HG03095 (cell line): ENCODE data around the gene APOBEC3H.

Experiments used
- ATAC-seq: cut with Tn5 transposase; IDR thresholded peaks from one replicate; pipeline ENCODE4 v1.9.1; 2021; ENCODE audit warnings: moderate library complexity; ENCODE audit not compliant: unreplicated experiment

APOBEC3H gene

DNA sequence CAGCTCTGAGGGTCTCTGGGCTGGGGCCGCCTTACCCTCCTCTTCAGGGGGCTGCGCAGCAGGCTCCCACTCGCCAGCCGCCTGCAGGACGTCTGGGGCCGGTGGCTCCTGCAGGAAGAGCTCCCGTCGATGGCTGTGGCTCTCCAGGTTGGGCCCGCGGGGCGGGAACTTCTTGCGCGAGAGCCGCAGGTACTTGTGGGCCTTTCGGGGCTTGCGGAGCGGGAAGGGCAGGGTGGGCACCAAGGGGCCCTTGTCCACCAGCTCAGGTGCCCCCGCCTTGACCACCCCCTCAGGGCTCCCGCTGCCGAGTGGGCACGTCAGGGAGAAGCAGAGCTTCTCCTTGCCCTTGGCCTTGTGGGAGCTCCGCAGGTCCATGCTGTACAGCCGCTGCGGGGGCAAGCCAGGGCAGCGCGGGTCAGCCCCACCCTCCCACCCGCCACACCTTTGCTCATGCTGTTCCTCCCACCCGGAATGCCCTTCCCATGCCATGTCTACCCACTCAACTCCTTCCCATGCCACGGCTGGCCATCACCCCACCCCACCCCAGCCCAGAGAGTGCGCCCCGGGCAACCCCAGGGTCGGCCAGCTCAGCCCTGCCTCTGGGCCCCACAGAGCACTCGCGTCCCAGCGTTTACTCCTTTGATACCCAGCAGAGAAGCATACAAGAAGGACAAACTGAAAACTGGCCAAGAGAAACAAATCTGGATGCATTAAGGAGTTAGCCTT, 37.5 kb downstream of the APOBEC3H start:
- no peak for ATAC-seq

DNA sequence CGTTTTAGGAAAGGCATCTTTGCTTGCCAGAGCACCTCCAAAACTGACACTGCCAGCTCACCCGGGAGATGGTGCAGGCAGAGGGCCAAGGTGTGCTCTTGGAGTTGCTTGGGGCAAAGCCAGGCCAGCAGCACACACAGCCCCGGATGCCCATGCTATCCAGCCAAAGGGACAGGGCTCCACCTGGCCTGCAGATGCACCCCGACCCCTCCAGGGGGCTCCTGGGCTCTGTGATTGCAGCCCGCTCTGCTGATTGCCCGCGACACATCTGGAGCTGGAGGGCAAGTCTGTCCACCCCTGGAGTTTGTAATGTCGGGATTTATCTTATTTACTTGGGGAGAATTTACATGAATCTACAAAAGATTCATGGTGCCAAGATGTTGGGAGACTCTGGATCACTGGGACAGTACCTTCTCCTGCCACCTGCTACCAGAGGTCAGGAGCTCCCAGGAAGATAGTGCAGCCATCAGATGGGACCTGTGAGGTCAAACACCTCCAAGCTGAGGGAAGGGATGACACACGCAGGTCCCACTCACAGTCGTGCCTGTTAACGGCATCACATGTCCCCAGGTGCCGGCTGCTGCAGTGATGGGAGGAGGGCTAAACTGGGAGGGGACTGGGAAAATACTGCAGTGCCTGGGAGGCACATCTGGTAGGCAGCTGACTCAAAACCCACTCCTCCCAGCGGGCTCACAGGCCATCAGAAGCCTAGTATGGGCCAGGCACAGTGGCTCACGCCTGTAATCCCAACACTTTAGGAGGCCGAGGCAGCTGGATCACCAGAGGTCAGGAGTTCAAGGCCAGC, 38.2 kb downstream of the APOBEC3H start:
- no peak for ATAC-seq

DNA sequence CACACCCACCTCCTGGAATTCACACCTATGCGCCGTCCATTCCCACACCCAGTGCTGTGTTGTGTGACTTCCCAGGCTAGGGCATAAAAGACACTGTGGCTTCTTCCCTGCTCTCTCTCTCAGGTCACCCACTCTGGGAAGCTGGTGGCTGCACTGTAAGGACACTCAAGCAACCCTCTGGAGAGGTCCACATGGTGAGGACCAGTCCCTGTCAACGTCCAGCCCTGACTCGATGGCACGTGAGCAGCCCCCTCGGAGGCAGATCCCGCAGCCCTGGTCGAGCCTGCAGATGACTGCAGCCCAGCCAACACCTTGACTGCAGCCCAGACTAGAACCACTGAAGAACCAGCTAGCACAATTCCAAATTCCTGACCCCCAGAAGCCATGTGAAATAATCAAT, 39.3 kb downstream of the APOBEC3H start:
- ATAC-seq = no peak

DNA sequence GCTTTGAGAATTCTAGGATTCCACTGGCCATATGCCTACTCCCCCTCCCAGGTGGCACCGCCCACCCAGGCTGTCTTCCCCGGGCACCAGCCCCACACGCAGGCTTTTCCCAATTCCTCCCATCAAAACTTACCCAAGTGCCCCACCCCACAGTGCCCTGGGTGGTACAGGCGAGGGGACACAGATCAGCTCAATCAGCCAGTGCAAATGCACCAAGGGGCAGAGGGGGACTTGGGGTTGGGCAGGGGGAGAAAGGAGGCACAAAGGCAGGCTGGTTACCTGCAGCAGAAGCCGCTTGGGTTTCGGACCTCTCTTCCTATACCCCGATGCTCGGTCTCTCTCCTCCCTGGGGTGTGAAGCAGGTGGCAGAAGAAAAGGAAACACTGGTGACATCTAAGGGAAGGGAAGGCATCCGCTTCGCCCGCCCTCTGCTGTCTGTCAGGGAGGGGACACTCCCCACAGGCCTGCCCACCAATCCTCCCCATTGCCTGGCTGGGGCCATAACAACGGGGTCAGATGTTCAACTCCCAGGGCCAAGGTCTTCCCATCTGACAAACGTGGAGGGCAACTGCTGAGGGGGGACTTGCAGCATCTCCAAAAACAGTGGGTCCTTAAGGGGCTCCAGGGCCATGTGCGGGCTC, 41.4 kb downstream of the APOBEC3H start:
- no peak for ATAC-seq

DNA sequence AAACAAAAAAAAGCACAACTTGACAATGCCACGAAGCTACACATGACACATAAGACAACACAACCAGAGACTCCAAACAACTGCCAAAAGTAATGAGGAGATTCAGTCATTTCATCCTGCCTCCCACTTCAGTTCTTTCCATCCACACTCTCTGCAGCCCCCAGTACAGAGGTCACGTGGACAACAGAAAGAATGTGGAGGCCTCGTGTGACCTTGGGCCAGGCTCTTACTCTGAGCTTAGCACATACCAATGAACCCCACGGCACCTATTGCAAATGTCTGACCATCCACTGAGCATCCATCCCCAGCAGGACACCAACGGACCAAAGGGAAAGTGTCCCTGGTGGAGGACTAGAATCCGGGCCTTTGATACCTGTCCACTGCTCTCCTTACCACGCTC, 42.9 kb downstream of the APOBEC3H start:
- no peak for ATAC-seq

DNA sequence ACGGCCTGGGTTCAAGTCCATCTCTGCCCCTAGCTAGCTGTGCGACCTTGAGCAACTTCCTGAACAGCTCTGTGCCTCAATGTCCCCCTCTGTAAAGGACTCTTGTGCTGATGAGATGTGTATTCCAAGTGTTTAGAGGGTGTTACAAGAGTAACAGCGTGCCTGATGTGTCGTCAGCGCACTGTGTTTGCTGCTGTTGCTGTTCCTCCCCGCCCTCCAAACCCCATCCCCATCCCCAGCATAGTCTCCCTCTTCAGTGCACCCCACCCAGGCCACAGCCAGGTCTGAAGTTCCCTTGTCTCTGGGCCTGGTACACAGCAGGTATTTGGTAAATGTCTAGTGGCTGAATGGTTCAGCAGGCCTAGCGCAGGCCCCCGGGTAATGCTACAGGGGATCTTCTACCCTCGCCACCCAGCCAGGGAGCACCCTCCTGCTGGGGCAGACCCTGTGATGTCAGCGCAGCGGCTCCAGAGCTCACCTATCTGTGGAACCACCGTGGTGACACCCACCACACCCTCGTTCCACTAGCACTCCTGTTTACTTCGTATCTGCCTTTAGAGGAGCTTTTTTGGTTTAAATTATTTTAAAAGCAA, 45.1 kb downstream of the APOBEC3H start:
- ATAC-seq = no peak

DNA sequence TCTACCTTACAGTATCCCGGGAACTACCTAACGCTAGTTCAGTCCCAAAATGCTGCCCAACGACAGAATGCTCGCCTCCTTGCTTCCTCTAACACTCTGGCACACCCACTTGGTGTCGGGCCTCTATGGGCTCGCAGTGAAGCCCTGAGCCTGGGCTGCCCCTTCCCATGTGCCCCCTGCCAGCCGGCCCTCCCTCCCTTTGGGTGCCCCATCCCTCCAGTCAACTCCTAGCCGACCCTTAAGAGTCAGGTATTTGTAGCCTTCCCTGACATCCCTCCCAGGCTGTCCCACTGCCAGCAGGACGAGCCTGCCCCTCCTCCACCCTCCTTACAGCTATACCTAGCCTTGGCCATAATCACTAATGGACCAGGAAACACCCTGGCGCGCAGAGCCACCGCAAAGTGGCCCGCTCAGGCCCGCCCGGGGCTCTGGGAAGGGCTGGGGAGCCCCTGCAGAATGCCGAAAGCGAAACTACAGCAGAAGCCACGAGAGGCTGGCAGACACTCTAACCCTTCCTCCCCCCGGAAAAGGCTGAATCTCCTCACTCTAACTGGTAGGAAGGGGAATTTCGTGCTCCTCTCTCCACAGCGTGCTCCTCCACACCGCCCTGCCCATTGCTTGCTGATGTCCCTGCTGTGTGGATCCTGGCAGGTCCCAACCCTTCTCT, 47.2 kb downstream of the APOBEC3H start:
- ATAC-seq = no peak

DNA sequence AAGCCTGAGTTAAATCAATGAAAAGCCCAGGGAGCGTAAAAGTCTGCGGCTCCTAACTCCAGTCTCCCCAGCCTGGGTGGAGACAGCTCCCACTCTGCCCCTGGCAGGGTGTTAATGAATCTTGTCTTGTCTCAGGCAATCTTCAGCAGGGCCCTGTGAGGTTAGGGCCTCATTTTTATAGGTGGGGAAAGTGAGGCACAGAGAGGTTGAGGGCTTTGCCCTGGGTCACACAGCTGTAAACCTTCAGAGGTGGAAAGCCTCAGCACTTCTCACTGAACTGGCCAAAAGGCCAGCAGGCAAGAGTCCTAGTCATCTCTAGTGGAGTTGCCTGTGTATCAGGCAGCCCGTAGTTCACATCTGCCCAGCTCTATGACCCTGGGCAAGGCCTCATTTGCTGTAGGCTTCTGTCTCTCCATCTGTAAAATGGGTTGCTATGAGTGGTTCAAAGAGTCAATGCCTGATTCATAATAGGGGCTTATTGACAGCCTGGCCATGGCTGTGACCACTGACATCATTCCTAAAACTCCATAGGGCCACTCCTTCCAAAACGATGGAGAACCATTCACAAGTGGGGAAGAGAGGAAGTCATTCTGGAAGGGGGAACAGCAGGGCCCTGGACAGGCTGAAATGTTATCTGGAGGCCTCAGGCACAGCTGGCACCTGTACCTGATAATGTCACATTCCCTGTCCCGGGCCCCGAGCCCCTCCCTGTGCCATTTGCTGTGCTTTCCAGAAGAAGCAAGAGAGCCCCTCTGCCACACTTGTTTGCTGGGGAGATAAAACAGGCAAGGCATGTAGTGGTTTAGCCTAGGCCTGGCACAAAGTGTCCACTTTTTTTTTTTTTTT, 49.4 kb downstream of the APOBEC3H start:
- no peak for ATAC-seq

DNA sequence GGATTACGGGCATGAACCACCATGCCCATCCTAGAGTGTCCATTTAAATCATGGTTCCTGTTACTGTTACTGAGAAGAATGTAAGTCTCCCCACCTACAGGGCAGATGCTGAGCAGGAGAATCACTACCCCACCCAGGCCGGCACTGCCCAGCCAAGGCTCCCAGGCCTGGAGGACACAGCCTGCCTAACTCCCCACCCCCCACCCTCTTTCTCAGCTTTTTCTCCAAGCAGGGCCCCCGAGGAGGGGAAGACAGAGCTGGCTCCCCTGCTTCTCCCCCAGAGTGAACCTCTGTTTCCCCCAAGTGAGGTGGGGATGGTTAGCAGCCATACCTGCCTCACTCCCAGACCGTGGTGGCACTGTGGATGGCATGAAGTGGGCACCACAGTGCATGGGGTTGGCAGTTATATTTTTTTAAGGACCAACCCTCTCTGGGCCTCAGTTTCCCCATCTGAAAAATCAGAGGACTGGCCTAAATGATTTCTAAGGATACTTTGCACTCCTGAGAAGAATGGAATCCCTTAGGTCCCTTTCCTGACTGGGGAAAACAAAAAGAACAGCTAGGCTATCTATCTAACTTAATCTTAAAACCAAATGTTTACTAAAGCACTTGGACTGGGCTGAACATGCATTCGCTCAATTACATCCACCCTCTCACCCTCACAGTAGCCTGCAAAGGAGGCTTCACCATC, 50.4 kb downstream of the APOBEC3H start:
- no peak for ATAC-seq

DNA sequence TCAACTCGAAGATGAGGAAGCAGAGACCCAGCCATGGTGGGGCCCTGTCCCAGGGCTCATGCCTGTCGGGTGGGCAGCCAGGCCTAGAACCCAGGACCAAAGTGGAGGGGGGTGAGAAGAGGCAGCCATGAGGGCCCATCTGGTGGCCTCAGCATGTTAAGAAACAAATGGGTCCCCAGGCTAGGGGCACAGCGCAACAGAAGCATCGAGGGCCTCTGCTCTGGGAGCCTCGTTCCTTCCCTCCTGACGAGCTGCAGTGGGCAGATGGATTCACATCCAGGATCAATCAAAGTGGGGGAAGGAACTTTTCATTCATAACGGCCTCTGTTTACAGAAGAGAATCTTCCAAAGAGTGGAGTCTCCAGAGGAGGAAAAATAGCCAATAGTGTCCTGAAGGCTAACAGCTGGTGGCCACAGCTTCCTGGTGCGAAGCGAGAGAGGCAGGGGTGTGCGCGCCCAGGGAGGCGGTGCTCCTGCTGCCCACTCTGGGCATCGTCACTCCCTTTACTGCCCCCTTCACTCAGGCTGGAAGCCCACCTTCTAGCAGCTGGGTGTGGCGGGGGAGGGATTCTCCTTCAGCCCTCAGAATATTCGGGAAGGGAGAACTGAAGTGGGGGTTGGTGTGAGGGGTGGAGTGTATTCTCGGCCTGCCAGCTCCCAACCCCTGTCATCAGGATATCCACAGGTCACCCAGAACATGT, 51.1 kb downstream of the APOBEC3H start:
- no peak for ATAC-seq

DNA sequence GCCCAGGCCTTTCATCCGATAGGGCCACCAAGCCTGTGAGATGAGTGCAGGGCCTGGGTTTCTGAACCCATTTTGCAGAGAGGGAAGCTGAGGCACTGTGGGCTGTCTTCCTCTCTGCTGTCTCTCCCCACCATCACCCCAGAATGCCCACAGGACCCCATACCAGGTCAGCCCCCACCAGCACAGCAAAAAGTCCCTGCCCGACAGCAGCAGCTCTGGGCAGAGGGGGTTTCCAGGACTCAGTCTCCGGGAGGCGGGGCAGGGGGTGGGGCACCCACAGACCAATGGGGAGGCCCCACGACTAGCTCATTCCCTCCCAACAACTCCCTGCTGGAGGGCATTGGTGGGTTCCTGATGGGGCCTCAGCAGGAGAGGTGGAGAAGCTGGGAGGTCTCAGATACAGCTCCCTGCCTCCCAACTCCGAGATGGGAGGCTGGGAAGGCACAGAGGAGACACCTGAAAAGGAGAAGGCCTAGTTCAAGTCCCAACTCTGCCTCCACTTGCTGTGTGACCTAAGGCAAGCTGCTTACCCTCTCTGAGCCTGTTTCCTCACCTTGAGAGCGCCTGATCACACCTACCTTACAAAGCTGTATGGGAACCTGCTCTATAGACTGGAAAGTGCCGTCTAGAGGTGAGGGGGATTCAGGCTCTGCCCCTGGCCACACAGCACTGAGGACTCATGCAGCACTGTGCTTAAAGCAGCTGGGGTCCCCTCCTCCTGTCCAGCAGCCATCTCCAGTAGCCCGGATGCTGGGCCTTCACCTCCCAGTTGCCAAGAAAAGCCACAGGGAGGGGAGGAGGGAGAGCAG, 51.9 kb downstream of the APOBEC3H start:
- ATAC-seq = no peak

DNA sequence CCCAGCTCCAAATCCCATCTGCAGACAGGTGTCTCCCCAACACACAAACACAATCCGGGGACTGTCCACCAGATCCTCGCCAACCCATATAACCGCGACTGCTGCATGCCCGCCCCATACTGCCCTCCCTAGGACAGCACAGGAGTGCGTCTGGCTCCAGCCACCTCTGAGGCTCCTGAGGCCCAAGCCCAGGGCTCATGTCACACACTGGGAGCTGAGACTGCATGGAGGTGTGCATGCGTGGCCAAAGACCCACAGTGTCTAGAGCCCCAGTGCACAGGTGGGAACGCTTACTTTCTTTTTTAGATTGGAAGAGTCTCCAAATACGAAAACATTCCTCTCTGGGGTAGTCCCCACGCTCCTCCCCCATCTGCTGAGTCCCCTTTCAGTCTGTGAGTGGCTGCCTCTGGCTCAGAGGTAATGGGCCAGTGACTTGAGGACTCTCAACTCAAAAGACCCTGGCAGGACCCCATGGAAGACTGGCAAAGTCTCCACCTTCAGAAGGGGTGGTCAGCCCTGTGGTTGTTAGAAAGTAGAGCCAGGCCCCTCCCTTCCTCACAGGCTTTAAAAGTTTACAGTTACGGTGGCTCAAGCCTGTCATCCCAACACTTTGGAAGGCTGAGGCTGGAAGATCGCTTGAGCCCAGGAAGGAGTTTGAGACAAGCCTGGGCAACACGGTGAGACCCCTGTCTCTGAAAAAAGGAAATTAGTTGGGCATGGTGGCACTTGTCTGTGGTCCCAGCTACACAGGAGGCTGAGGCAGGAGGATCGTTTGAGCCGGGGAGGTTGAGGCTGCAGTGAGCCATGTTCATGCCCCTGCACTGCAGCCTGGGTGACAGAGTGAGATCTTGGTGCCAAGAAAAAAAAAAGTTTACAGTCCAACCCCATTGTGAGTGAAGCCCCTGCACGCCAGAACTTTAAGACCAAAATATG, 53.1 kb downstream of the APOBEC3H start:
- no peak for ATAC-seq

DNA sequence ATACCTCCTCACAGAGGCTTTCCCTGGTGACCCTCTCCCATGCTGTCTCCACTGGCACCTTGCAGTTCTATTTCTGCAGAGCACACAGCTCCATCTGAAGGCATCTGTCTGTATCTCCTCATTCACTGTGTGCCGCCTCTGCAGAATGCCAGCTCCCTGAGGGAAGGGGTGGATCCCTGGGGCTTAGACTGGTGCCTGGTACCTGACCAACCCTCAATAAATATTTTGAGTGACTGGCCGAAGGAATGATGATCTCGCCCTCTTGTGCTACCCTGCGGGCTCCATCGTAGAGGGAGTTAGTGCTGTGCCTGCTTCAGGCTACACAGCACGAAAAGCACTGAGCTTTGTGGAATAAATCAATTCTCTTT, 53.8 kb downstream of the APOBEC3H start:
- ATAC-seq = no peak

DNA sequence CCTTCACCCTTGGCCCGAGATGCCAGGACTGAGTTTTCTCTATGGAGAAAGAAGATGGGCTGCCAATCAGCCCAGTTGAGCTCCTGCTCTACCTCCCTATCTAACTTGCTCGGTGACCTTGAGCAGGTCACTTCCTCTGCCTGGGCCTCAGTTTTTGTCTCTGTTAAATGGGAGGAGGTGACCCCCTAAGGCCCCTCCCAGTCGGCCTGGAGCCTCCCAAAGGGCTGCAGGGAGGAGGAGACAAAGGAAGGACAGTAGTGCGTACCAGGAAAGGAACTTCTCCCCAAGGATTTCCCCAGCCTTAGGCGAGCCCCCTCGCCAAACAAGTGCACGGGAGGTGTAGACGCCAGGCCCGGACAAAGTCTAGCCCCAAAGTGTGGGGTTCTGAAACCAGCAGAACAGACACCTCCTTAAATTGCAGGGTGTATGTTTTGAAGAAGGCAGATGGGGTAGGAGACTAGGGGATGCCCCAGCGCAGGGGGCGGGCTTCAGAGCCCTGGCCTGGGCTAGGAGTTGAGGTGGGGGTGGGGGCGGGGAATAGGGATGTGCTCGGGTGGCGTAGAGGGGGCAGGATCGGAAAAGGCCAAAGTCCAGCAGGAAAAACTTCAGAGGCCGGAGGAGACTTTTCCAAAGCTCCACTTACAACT, 54.4 kb downstream of the APOBEC3H start:
- ATAC-seq = no peak

DNA sequence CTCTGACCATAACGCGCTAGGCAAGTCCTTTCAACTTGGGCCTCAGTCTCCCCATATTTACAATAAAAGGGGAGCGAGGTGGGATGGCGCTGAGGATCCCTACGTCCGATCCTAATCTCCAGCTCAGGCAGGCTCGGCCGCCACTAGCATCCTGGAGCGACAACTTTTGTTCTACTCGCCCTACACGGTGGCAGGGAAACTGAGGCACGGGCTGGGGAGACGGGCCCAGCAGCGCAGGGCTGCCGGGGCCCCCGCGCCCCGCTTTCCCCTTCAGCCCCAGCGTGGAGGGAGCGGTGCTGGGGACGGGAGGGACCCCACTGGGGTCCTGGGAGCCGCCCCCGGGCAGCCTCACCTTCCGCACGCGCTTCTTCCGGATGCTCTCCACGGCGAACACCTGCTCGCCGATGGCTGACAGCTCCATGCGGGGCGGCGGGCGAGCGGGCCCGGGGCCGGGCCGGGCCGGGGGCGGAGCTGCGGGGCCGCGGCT, 55.0 kb downstream of the APOBEC3H start:
- ATAC-seq = no peak

DNA sequence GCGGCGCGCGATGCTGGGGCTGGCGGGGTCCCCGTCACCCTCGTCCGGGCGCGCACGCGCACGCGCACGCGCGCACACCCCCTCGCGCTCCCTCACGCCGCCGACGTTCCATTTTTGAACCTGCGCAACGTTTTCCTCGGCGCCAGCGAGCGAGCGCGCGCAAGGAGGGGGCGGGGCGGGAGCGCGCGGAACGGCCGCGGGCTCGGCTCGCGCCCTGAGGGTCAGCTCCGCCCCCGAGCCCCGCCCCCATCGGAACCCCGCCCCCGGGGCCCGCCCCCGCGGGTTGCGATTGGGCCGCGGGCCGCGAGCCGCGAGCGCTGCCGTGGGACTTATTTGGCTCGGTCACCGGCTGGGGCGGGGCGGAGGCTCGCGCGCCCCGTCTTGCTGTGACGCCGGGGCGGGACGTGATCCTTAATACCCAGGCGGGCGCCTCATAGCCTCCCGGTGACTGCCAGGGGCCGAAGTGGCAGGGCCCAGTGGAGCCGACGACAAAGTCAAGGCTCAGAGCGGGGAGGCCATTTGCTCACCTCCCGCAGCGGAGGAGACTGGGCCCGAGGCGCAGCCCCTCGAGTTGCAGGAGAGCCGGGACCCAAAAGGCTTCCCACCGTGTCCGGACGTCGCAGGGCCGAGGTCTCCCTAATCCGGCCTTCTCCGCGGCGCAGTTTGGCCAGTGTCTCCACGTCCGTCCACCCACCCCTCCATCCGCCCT, 55.6 kb downstream of the APOBEC3H start, which contains the start of gene CBX7:
CBX7 (minus strand) TSS at position 170 of the 709 bp plus-strand sequence. CDS start 236 bp downstream, outside the sequence.
- ATAC-seq = peak; percentile 60
